Stomach (tissue), 9 donors: ENCODE measurements around the gene OR52H1. TPM values are rescaled to one million over a fixed set of nuclear protein-coding genes. Genes with fewer than 3 reads are reported as not detected.
"Not testable (repeated sequence)": the region's sequence is repeated elsewhere in the genome, so short reads cannot be mapped to it uniquely, and the experiment has no call there.

Experiments used
- DNase-seq, 2 donors: peaks; one replicate each; pipeline versions ENCODE4 v3.0.0 to v3.0.0-alpha.2; 2013 to 2019
- H3K27ac ChIP-seq, 5 donors: fragments of 200-600 bp in 4 of 5; sonication (generic) in 4 of 5; one replicate each; pipeline ENCODE4 v1.5.1; 2013 to 2019; ENCODE audit warnings: mild to moderate bottlenecking in 1 of 5, moderate library complexity in 1 of 5
- H3K27me3 ChIP-seq, 3 donors: fragments of 200-600 bp; sonication (generic); one replicate each; pipeline ENCODE4 v1.5.1; 2017 to 2019; ENCODE audit warnings: mixed run types in 1 of 3
- H3K36me3 ChIP-seq, 4 donors: fragments of 200-600 bp; sonication (generic); 1 replicate in 3 of 4; 2 replicates in 1 of 4; pipeline ENCODE4 v1.5.1; 2016 to 2019
- H3K4me1 ChIP-seq, 4 donors: fragments of 200-600 bp; sonication (generic); one replicate each; pipeline ENCODE4 v1.5.1; 2016 to 2019
- H3K4me3 ChIP-seq, 4 donors: fragments of 200-600 bp; sonication (generic) in 3 of 4; one replicate each; pipeline ENCODE4 v1.5.1; 2016 to 2019; ENCODE audit warnings: mild to moderate bottlenecking in 1 of 4
- H3K9me3 ChIP-seq, 4 donors: fragments of 200-600 bp; sonication (generic); one replicate each; pipeline ENCODE4 v1.5.1; 2016 to 2019
- CTCF ChIP-seq, 7 experiments: fragments of 450-650 bp in 4 of 7; fragments of 200-600 bp in 3 of 7; sonication (generic) in 3 of 7; IDR thresholded peaks; one replicate each; pipeline ENCODE4 v1.5.1; 2016 to 2019; ENCODE audit warnings: antibody characterized with exemption in 7 of 7, control low read depth in 2 of 7, mild to moderate bottlenecking in 1 of 7
- EP300 ChIP-seq: sonication (generic); formaldehyde crosslinking; IDR thresholded peaks from one replicate; pipeline ENCODE4 v1.6.1; 2017; ENCODE audit warnings: antibody characterized with exemption
- POLR2A ChIP-seq, 4 donors: fragments of 450-650 bp; IDR thresholded peaks; one replicate each; pipeline ENCODE4 v1.6.1; 2016; ENCODE audit warnings: antibody characterized with exemption in 4 of 4, control low read depth in 2 of 4, mild to moderate bottlenecking in 1 of 4, moderate library complexity in 1 of 4
- POLR2AphosphoS5 ChIP-seq, 3 donors: sonication (generic); formaldehyde crosslinking; IDR thresholded peaks; one replicate each; pipeline ENCODE4 v1.6.1; 2016; ENCODE audit warnings: antibody characterized with exemption in 3 of 3
- WGBS, 5 donors: extraction: QIAGEN DNeasy Blood & Tissue Kit in 3 of 5; methylation state at CpG; one replicate each; pipeline versions ENCODE4 v1.1.5 to v1.1.7; 2013 to 2018; 5-methylcytosine and 5-hydroxymethylcytosine counted together
- intact Hi-C: fragments of 100-400 bp; cut with DNase I; formaldehyde crosslinking; loops from one replicate; pipeline ENCODE4 v1.15.1; 2023; ENCODE audit warnings: low total_unique reads
- polyA plus RNA-seq, 3 donors: library from polyadenylated mRNA; stranded (reverse); fragments of 200-250 nt; gene quantifications; one replicate each; pipeline ENCODE4 v1.2.3, GENCODE V29; 2013
- total RNA-seq, 5 donors: library from RNA; depleted of rRNA; stranded (reverse); fragments of >200 nt; gene quantifications; one replicate each; pipeline versions ENCODE4 v1.1.0 to v1.2.3, GENCODE V29; 2014 to 2016
- donor health status: healthy with polysubstance abuse.
- donor health status: Bipolar disorder and iron deficiency.
- donor health status: healthy.

OR52H1 gene
- total and polyA plus RNA-seq, 8 donors: 0.58 to 21.0 (median 1.3) TPM; not detected in 5

DNA sequence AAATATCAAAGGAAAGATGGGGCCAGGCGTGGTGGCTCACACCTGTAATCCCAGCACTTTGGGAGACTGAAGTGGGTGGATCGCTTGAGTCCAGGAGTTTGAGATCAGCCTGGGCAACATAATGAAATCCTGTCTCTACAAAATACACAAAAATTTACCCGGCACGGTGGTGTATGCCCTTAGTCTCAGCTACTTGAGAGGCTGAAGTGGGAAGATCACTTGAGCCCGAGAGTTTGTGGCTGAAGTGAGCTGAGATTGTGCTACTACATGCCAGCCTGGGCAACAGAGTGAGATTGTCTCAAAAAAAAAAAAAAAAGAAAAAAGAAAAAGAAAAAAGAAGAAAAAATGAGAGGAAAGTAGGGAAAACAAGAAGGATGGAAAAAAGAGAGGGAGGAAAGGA is 44.3 kb upstream of the OR52H1 start:
- peaks cover 0 to 5% (median 0%) of the 10 kb centered on the region in 4 donors for H3K36me3 ChIP-seq
- intact Hi-C loops: no loop called here
- H3K4me1 ChIP-seq: peaks cover 5 to 15% (median 7%) of the 10 kb centered on the region in 4 donors
- no peaks in the 10 kb centered on the region for H3K27me3 ChIP-seq
- WGBS, 5 donors: 82 to 91% (median 83%) methylated on average over 5 of the region's 5 CpGs
- no peaks in the 10 kb centered on the region for H3K9me3 ChIP-seq
- H3K27ac ChIP-seq: no peak overlapping the region
- no peak for DNase-seq
- TF ChIP-seq POLR2A (IDR thresholded peaks at IDR 0.05) (no peak), EP300 (no peak), CTCF (IDR thresholded peaks at IDR 0.05) (no peak), POLR2AphosphoS5 (IDR thresholded peaks at IDR 0.05) (no peak)
- no peak overlapping the region for H3K4me3 ChIP-seq

DNA sequence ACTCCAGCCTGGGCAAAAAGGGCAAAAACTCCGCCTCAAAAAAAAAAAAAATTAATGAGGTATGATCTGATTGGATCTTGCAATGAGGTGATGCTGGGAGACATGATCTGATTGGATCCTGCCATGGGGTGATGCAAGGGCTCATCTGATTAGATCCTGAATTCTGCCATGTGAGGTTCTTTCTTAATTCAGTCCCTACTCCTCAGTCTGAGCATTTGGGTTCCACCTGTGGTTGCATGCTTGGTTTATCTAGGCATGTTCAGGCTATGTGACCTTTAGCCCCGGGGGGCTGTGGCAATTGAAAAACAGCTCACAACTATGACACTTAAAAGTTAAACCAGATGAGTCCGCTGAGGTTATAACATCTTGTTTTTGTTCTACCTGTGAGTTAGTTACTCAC is 43.3 kb upstream of the OR52H1 start:
- 60 to 90% (median 85%) methylated on average over 3 of the region's 3 CpGs for WGBS, 5 donors
- Histone ChIP-seq H3K4me3 (no peak overlapping the region), H3K27ac (no peak overlapping the region), H3K36me3 (peaks cover 0 to 5% (median 0%) of the 10 kb centered on the region in 4 donors), H3K27me3 (no peaks in the 10 kb centered on the region), H3K4me1 (peaks cover 0 to 5% (median under 1%) of the 10 kb centered on the region in 4 donors), H3K9me3 (no peaks in the 10 kb centered on the region)
- no peak for DNase-seq
- intact Hi-C loops: no loop called here
- TF ChIP-seq CTCF (IDR thresholded peaks at IDR 0.05): no peak
- TF ChIP-seq EP300: no peak

GRCh38 chr11:5589906-5590305 is 41.6 kb upstream of the OR52H1 start:
- H3K27ac ChIP-seq, H3K36me3 ChIP-seq, H3K4me3 ChIP-seq, H3K27me3 ChIP-seq, intact Hi-C loops, H3K9me3 ChIP-seq, H3K4me1 ChIP-seq, DNase-seq: not testable (repeated sequence)
- 97 to 98% (median 97%) methylated on average over 8 to 31 of the region's 31 CpGs for WGBS, 5 donors

DNA sequence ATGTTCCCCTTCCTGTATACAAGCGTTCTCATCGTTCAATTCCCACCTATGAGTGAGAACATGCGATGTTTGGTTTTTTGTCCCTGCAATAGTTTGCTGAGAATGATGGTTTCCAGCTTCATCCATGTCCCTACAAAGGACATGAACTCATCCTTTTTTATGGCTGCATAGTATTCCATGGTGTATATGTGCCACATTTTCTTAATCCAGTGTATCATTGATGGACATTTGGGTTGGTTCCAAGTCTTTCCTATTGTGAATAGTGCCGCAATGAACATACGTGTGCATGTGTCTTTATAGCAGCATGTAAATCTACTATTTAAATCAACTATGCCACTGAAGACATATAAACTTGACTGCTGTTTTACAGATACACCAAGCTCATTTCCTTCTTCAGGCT is 36.1 kb upstream of the OR52H1 start:
- H3K9me3 ChIP-seq, intact Hi-C loops: not testable (repeated sequence)
- 64 to 92% (median 89%) methylated on average over 5 of the region's 5 CpGs for WGBS, 5 donors

GRCh38 chr11:5581014-5581413 is 32.7 kb upstream of the OR52H1 start:
- TF ChIP-seq CTCF (IDR thresholded peaks at IDR 0.05): no peak
- no peak for TF ChIP-seq EP300
- no peak for TF ChIP-seq POLR2A (IDR thresholded peaks at IDR 0.05)
- no peak for TF ChIP-seq POLR2AphosphoS5 (IDR thresholded peaks at IDR 0.05)
- Histone ChIP-seq H3K4me1 (no peaks in the 10 kb centered on the region), H3K27me3 (no peaks in the 10 kb centered on the region), H3K27ac (no peak overlapping the region), H3K4me3 (no peak overlapping the region), H3K9me3 (no peaks in the 10 kb centered on the region), H3K36me3 (no peaks in the 10 kb centered on the region)
- intact Hi-C loops: no loop called here
- WGBS, 5 donors: 82 to 89% (median 86%) methylated on average over 4 of the region's 4 CpGs
- DNase-seq: no peak

More for the DNA sequence above, 36.1 kb upstream of the OR52H1 start:
- H3K27me3 ChIP-seq, H3K4me1 ChIP-seq, H3K4me3 ChIP-seq, H3K36me3 ChIP-seq, H3K27ac ChIP-seq, DNase-seq: not testable (repeated sequence)

DNA sequence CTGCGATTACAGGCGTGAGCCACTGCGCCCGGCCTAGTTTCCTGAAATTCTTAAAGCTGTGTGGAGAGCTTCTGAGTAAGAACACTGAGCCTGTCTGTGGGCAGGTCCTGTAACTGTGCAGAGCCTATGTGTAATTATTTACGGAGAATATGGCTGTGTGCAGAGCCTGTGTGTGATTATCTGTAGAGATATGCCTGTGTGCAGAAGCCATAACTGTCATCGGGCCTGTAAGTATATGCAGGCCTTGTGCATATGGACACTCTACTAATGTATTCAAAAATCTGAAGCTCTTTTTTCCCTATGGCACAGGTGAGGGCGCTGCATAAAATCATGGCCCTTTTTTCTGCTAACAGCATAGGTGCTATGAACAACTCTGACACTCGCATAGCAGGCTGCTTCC is 32.2 kb upstream of the OR52H1 start, which contains the start of gene OR52B6:
Gene OR52B6, plus strand, starts transcription at position 301 of the 400 bp plus-strand sequence. Its CDS starts 0 bp downstream, at position 301.
- Histone ChIP-seq H3K9me3 (no peaks in the 10 kb centered on the region), H3K27me3 (no peaks in the 10 kb centered on the region), H3K36me3 (no peaks in the 10 kb centered on the region), H3K27ac (no peak within 1 kb of the TSS), H3K4me1 (no peaks in the 10 kb centered on the region), H3K4me3 (no peak within 1 kb of the TSS)
- DNase-seq: no peak
- no peak for TF ChIP-seq EP300
- 88 to 96% (median 91%) methylated on average over 8 of the region's 8 CpGs for WGBS, 5 donors
- intact Hi-C loops: no loop called here
